Ishikawa (cell line): ENCODE measurements around the gene TMEM51.

Experiments
- CEBPB ChIP-seq: IDR thresholded peaks from 2 replicates; pipeline ENCODE4 v1.6.1; 2012
- CREB1 ChIP-seq: IDR thresholded peaks from 2 replicates; pipeline ENCODE4 v1.6.1; 2012; ENCODE audit warnings: low read depth
- EGR1 ChIP-seq: IDR thresholded peaks from 2 replicates; pipeline ENCODE4 v1.6.1; 2012
- EP300 ChIP-seq: IDR thresholded peaks from 2 replicates; pipeline ENCODE4 v1.6.1; 2012; ENCODE audit warnings: borderline replicate concordance
- FOXM1 ChIP-seq: IDR thresholded peaks from 2 replicates; pipeline ENCODE4 v1.6.1; 2012; ENCODE audit warnings: low read depth, borderline replicate concordance
- MAX ChIP-seq: IDR thresholded peaks from 2 replicates; pipeline ENCODE4 v1.6.1; 2012
- NFIC ChIP-seq: IDR thresholded peaks from 2 replicates; pipeline ENCODE4 v1.6.1; 2012
- RAD21 ChIP-seq: IDR thresholded peaks from 2 replicates; pipeline ENCODE4 v1.6.1; 2012; ENCODE audit warnings: low read depth
- TAF1 ChIP-seq: IDR thresholded peaks from 2 replicates; pipeline ENCODE4 v1.6.1; 2012; ENCODE audit warnings: low read depth, mild to moderate bottlenecking
- TCF12 ChIP-seq: IDR thresholded peaks from 2 replicates; pipeline ENCODE4 v1.6.1; 2012; ENCODE audit warnings: low read depth
- TEAD4 ChIP-seq: IDR thresholded peaks from 2 replicates; pipeline ENCODE4 v1.6.1; 2012
- YY1 ChIP-seq: IDR thresholded peaks from 2 replicates; pipeline ENCODE4 v1.6.1; 2012; ENCODE audit warnings: low read depth
- ZBTB7A ChIP-seq: IDR thresholded peaks from 2 replicates; pipeline ENCODE4 v1.6.1; 2012; ENCODE audit warnings: low read depth
- TF ChIP-seq, protein P1 (sequence below): IDR thresholded peaks from 2 replicates; pipeline ENCODE4 v1.6.1; 2012; ENCODE audit warnings: low read depth, mild to moderate bottlenecking
- TF ChIP-seq, protein P2 (sequence below): IDR thresholded peaks from 2 replicates; pipeline ENCODE4 v1.6.1; 2012

The TMEM51 gene

DNA sequence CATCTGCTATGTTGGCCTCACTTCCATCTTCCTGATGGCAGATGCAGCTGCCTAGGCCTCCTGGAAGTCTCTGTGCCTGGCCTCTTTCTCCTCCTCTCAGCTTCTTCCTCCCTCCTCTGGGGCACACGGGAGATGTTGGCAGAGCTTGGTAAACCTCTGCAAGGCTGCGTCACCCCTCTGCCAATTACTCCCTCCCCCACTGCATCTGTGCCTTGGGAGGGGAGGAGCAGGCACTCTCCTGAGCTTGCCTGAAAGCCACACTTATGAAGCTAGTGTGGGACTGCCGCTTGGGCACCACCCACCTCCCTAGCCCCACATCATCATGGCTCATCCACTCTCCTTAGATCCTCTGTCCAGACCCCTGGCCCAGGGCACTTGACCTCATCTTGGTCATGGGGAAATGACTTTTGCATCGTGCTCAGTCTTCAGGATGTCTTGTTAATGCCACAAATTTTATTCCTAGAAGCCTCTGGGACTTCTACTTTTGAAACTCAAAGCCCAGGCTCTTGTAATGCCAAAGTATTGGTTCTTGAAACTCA, 7.3 kb upstream of the TMEM51 start:
- TF ChIP-seq NFIC (no peak), EP300 (no peak), CEBPB (no peak), CREB1 (no peak), YY1 (no peak), EGR1 (no peak), ZBTB7A (no peak), FOXM1 (no peak), MAX (no peak), RAD21 (no peak), TCF12 (no peak), TAF1 (no peak), TEAD4 (no peak)
- TF ChIP-seq, protein P1, sequence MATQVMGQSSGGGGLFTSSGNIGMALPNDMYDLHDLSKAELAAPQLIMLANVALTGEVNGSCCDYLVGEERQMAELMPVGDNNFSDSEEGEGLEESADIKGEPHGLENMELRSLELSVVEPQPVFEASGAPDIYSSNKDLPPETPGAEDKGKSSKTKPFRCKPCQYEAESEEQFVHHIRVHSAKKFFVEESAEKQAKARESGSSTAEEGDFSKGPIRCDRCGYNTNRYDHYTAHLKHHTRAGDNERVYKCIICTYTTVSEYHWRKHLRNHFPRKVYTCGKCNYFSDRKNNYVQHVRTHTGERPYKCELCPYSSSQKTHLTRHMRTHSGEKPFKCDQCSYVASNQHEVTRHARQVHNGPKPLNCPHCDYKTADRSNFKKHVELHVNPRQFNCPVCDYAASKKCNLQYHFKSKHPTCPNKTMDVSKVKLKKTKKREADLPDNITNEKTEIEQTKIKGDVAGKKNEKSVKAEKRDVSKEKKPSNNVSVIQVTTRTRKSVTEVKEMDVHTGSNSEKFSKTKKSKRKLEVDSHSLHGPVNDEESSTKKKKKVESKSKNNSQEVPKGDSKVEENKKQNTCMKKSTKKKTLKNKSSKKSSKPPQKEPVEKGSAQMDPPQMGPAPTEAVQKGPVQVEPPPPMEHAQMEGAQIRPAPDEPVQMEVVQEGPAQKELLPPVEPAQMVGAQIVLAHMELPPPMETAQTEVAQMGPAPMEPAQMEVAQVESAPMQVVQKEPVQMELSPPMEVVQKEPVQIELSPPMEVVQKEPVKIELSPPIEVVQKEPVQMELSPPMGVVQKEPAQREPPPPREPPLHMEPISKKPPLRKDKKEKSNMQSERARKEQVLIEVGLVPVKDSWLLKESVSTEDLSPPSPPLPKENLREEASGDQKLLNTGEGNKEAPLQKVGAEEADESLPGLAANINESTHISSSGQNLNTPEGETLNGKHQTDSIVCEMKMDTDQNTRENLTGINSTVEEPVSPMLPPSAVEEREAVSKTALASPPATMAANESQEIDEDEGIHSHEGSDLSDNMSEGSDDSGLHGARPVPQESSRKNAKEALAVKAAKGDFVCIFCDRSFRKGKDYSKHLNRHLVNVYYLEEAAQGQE, result no peak
- TF ChIP-seq, protein P2, sequence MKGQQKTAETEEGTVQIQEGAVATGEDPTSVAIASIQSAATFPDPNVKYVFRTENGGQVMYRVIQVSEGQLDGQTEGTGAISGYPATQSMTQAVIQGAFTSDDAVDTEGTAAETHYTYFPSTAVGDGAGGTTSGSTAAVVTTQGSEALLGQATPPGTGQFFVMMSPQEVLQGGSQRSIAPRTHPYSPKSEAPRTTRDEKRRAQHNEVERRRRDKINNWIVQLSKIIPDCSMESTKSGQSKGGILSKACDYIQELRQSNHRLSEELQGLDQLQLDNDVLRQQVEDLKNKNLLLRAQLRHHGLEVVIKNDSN, result no peak

- TF ChIP-seq, protein P2, result no peak
- TF ChIP-seq TAF1 (no peak), RAD21 (no peak), CEBPB (no peak), TCF12 (no peak), TEAD4 (no peak), NFIC (no peak), MAX (no peak), EGR1 (no peak), FOXM1 (no peak), CREB1 (no peak), EP300 (no peak), ZBTB7A (no peak), YY1 (no peak)
- TF ChIP-seq, protein P1, result no peak
Observed at GRCh38 chr1:15146971-15147376, 6.6 kb upstream of the TMEM51 start.

- TF ChIP-seq, protein P1, result no peak
- no peak for TF ChIP-seq CREB1
- TF ChIP-seq MAX, result no peak
- no peak for TF ChIP-seq EP300
- no peak for TF ChIP-seq NFIC
- TF ChIP-seq EGR1, result no peak
- no peak for TF ChIP-seq TEAD4
- TF ChIP-seq, protein P2, result no peak
- no peak for TF ChIP-seq YY1
- no peak for TF ChIP-seq RAD21
- TF ChIP-seq TAF1, result no peak
- no peak for TF ChIP-seq CEBPB
Observed at GRCh38 chr1:15148004-15148403, 5.5 kb upstream of the TMEM51 start.

DNA sequence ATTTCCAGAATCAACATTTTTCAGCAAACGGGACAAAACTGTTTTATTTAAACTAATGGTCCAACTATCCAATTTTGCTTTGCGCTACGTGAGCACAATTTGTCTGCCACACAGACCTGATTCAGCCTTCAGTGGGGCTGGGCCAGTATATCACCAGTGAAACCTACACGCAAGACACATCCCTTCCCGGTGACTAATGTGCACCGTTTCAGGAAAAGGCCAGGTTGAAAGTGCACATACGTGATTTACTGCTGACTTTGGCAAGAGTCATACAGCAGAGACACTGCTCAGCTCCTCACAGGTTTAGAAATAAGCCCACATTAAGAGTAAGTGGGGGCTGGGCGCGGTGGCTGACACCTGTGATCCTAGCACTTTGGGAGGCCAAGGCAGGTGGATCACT, 5.1 kb upstream of the TMEM51 start:
- TF ChIP-seq TAF1 (no peak), EGR1 (no peak), NFIC (no peak), FOXM1 (no peak), TCF12 (no peak), EP300 (no peak), RAD21 (no peak), ZBTB7A (no peak), MAX (no peak), CEBPB (no peak), TEAD4 (no peak), CREB1 (no peak), YY1 (no peak)
- TF ChIP-seq, protein P1, result no peak
- TF ChIP-seq, protein P2, result no peak
